Right renal pelvis (tissue), 4 donors: Measurements from ENCODE around the gene ANKRD35. TPM values are rescaled to one million over a fixed set of nuclear protein-coding genes. Genes with fewer than 3 reads are reported as not detected.
"Not testable (repeated sequence)": the region's sequence is repeated elsewhere in the genome, so short reads cannot be mapped to it uniquely, and the experiment has no call there.

Source experiments
- DNase-seq, 4 donors: peaks; one replicate each; pipeline ENCODE4 v3.0.0-alpha.2; 2013; ENCODE audit warnings: low read depth in 4 of 4, low spot score in 3 of 4, missing footprints in 1 of 4
- polyA plus RNA-seq, 4 donors: library from polyadenylated mRNA; unstranded; fragments of 120-200 nt; gene quantifications; one replicate each; pipeline ENCODE4 v1.2.1, GENCODE V29; 2013; ENCODE audit not compliant: insufficient read length in 4 of 4

The ANKRD35 gene
- polyA plus RNA-seq, 4 donors = 1.6 to 2.8 (median 2.1) TPM

GRCh38 chr1:145859491-145860023 lies 26.1 kb downstream of the ANKRD35 start:
- peak; percentile 75 to 83 (median 82) for DNase-seq

- DNase-seq = peak; percentile 87 to 90 (median 88)
Observed at GRCh38 chr1:145858901-145859490, 26.7 kb downstream of the ANKRD35 start, which contains the start of gene PIAS3. Gene PIAS3, minus strand, starts transcription at chr1:145859081. Its CDS starts 91 bp downstream, at chr1:145858990.

GRCh38 chr1:145858238-145858900 lies 27.3 kb downstream of the ANKRD35 start:
- peak in 1 of 4 donors; percentile 21 for DNase-seq

GRCh38 chr1:145857170-145857569 lies 28.5 kb downstream of the ANKRD35 start:
- no peak for DNase-seq

- no peak for DNase-seq
Observed at GRCh38 chr1:145855426-145855948, 30.2 kb downstream of the ANKRD35 start.

GRCh38 chr1:145849356-145850160 lies 36.1 kb downstream of the ANKRD35 start:
- no peak for DNase-seq

GRCh38 chr1:145847827-145848226 lies 37.8 kb downstream of the ANKRD35 start:
- no peak for DNase-seq

GRCh38 chr1:145846201-145846612 lies 39.5 kb downstream of the ANKRD35 start:
- peak in 2 of 4 donors; percentile 25 to 46 for DNase-seq

- peak in 3 of 4 donors; percentile 59 to 72 (median 64) for DNase-seq
Observed at GRCh38 chr1:145845514-145846161, 40.0 kb downstream of the ANKRD35 start, which contains the start of gene NUDT17. Gene NUDT17, plus strand, starts transcription at chr1:145845630. Its CDS starts 11 bp downstream, at chr1:145845641.

- DNase-seq = no peak
Observed at GRCh38 chr1:145845144-145845513, 40.5 kb downstream of the ANKRD35 start.

- DNase-seq = no peak
Observed at GRCh38 chr1:145843031-145843430, 42.6 kb downstream of the ANKRD35 start.

GRCh38 chr1:145837656-145838055 lies 48.0 kb downstream of the ANKRD35 start:
- no peak for DNase-seq

GRCh38 chr1:145830810-145831209 lies 54.9 kb downstream of the ANKRD35 start:
- not testable (repeated sequence) for DNase-seq

GRCh38 chr1:145828367-145829026 lies 57.2 kb downstream of the ANKRD35 start:
- no peak for DNase-seq

GRCh38 chr1:145827966-145828365 lies 57.7 kb downstream of the ANKRD35 start:
- no peak for DNase-seq

- no peak for DNase-seq
Observed at GRCh38 chr1:145826030-145826429, 59.6 kb downstream of the ANKRD35 start.

- no peak for DNase-seq
Observed at GRCh38 chr1:145824499-145824842, 61.2 kb downstream of the ANKRD35 start.

- peak; percentile 74 to 81 (median 76) for DNase-seq
Observed at GRCh38 chr1:145823565-145824498, 61.8 kb downstream of the ANKRD35 start, which contains the start of the genes POLR3C and RNF115. Gene POLR3C, plus strand, starts transcription at chr1:145824200. Its CDS starts 1,577 bp downstream, at chr1:145825777. Gene RNF115, minus strand, starts transcription at chr1:145824095. Its CDS starts 222 bp downstream, at chr1:145823873.
